ENCODE measurements around the gene GGA1.
"Not testable (repeated sequence)": the region's sequence is repeated elsewhere in the genome, so short reads cannot be mapped to it uniquely, and the experiment has no call there.

GGA1 gene

GRCh38 chr22:37571258-37571991 lies 37.2 kb upstream of the GGA1 start:
- no peak for DNase-seq (ENCODE audit: low read depth)

GRCh38 chr22:37571992-37572373 lies 36.7 kb upstream of the GGA1 start:
- DNase-seq (ENCODE audit: low read depth), result no peak

GRCh38 chr22:37575490-37576003 lies 33.1 kb upstream of the GGA1 start:
- DNase-seq (ENCODE audit: low read depth), result no peak

GRCh38 chr22:37578002-37578401 lies 30.6 kb upstream of the GGA1 start:
- no peak for DNase-seq (ENCODE audit: low read depth)

GRCh38 chr22:37581504-37581903 lies 27.1 kb upstream of the GGA1 start:
- no peak for DNase-seq (ENCODE audit: low read depth)

- DNase-seq (ENCODE audit: low read depth), result no peak
Observed at GRCh38 chr22:37582526-37582925, 26.1 kb upstream of the GGA1 start.

GRCh38 chr22:37588546-37589215 lies 20.0 kb upstream of the GGA1 start:
- no peak for DNase-seq (ENCODE audit: low read depth)

- DNase-seq (ENCODE audit: low read depth), result no peak
Observed at GRCh38 chr22:37589636-37590035, 19.0 kb upstream of the GGA1 start.

- not testable (repeated sequence) for DNase-seq (ENCODE audit: low read depth)
Observed at GRCh38 chr22:37591081-37591480, 17.6 kb upstream of the GGA1 start.

- DNase-seq (ENCODE audit: low read depth), result no peak
Observed at GRCh38 chr22:37591823-37592404, 16.7 kb upstream of the GGA1 start.

GRCh38 chr22:37594237-37594636 lies 14.4 kb upstream of the GGA1 start:
- DNase-seq (ENCODE audit: low read depth), result no peak

- DNase-seq (ENCODE audit: low read depth), result no peak
Observed at GRCh38 chr22:37599153-37599552, 9.5 kb upstream of the GGA1 start.

- no peak for DNase-seq (ENCODE audit: low read depth)
Observed at GRCh38 chr22:37601203-37601539, 7.5 kb upstream of the GGA1 start.

- no peak for DNase-seq (ENCODE audit: low read depth)
Observed at GRCh38 chr22:37601540-37602442, 6.8 kb upstream of the GGA1 start.

- DNase-seq (ENCODE audit: low read depth), result not testable (repeated sequence)
Observed at GRCh38 chr22:37602546-37603277, 5.9 kb upstream of the GGA1 start.

GRCh38 chr22:37604074-37604473 lies 4.6 kb upstream of the GGA1 start:
- DNase-seq (ENCODE audit: low read depth), result no peak

GRCh38 chr22:37604875-37605274 lies 3.8 kb upstream of the GGA1 start:
- DNase-seq (ENCODE audit: low read depth), result peak; percentile 36

GRCh38 chr22:37607010-37607934 lies 1.4 kb upstream of the GGA1 start:
- peak; percentile 80 for DNase-seq (ENCODE audit: low read depth)

- DNase-seq (ENCODE audit: low read depth), result no peak
Observed at GRCh38 chr22:37607935-37608476, 628 bp upstream of the GGA1 start.

Data from stimulated activated CD8-positive, alpha-beta memory T cell treated with anti-CD3 and anti-CD28 coated beads, Interleukin-12 subunit alpha, Interleukin-12 subunit beta, amount 100 ng/mL, for 1 hour (primary cell).